CD4-positive, CD25-positive, alpha-beta regulatory T cell (primary cell): Measurements from ENCODE around the gene ARHGAP23. TPM values are rescaled to one million over a fixed set of nuclear protein-coding genes. Genes with fewer than 3 reads are reported as not detected.
"Not testable (repeated sequence)": the region's sequence is repeated elsewhere in the genome, so short reads cannot be mapped to it uniquely, and the experiment has no call there.

Source experiments
- ATAC-seq, 2 donors: fragments of 150-1000 bp; cut with Tn5 transposase; one replicate each; pipeline ENCODE4 v1.10.0; 2021; ENCODE audit warnings: low read depth in 2 of 2, moderate number of reproducible peaks in 2 of 2, moderate library complexity in 1 of 2
- DNase-seq, 3 donors: peaks; one replicate each; pipeline versions ENCODE4 v3.0.0 to v3.0.0-alpha.2; 2012 to 2022; ENCODE audit warnings: mixed read lengths in 1 of 3
- H3K27ac ChIP-seq: one replicate; pipeline ENCODE4 v1.7.0; 2013; ENCODE audit warnings: mild to moderate bottlenecking, low read length; ENCODE audit not compliant: insufficient read depth, poor library complexity, severe bottlenecking
- H3K27me3 ChIP-seq: one replicate; pipeline ENCODE4 v1.7.0; 2013; ENCODE audit warnings: low read length; ENCODE audit not compliant: control insufficient read depth, insufficient read depth
- H3K36me3 ChIP-seq: one replicate; pipeline ENCODE4 v1.7.0; 2013; ENCODE audit warnings: mild to moderate bottlenecking, low read length, moderate library complexity; ENCODE audit not compliant: control insufficient read depth, insufficient read depth
- H3K4me1 ChIP-seq: 2 replicates; pipeline ENCODE4 v1.7.0; 2013; ENCODE audit warnings: mild to moderate bottlenecking, low read length; ENCODE audit not compliant: insufficient read depth, control insufficient read depth, poor library complexity, severe bottlenecking
- H3K4me3 ChIP-seq: one replicate; pipeline ENCODE4 v1.7.0; 2013; ENCODE audit warnings: low read depth, mild to moderate bottlenecking, low read length, moderate library complexity
- H3K9me3 ChIP-seq, 2 experiments: 1 replicate in 1 of 2; 2 replicates in 1 of 2; pipeline ENCODE4 v1.7.0; 2013; ENCODE audit warnings: low read length in 2 of 2, mild to moderate bottlenecking in 1 of 2, moderate library complexity in 1 of 2; ENCODE audit not compliant: control insufficient read depth in 2 of 2
- H3K27ac Mint-ChIP-seq, 3 donors: one replicate each; pipeline ENCODE4 v1.8.0; 2020 to 2022; ENCODE audit warnings: mild to moderate bottlenecking in 3 of 3, mixed read lengths in 3 of 3, moderate library complexity in 2 of 3
- H3K27me3 Mint-ChIP-seq: one replicate; pipeline ENCODE4 v1.8.0; 2022; ENCODE audit warnings: mild to moderate bottlenecking, mixed read lengths
- H3K36me3 Mint-ChIP-seq: one replicate; pipeline ENCODE4 v1.8.0; 2020; ENCODE audit warnings: mixed read lengths
- H3K4me1 Mint-ChIP-seq, 4 donors: one replicate each; pipeline ENCODE4 v1.8.0; 2020 to 2022; ENCODE audit warnings: mixed read lengths in 4 of 4, mild to moderate bottlenecking in 1 of 4
- H3K4me3 Mint-ChIP-seq, 4 donors: one replicate each; pipeline ENCODE4 v1.8.0; 2020 to 2022; ENCODE audit warnings: mild to moderate bottlenecking in 4 of 4, mixed read lengths in 4 of 4, moderate library complexity in 3 of 4
- H3K9me3 Mint-ChIP-seq, 7 donors: one replicate each; pipeline ENCODE4 v1.8.0; 2020 to 2022; ENCODE audit warnings: mixed read lengths in 7 of 7, mild to moderate bottlenecking in 3 of 7, moderate library complexity in 2 of 7
- polyA plus RNA-seq, 4 donors: library from polyadenylated mRNA; unstranded; fragments of 300-500 nt; fragmentation: Illumina TruSeq; gene quantifications; one replicate each; pipeline ENCODE4 v1.2.3, GENCODE V29; 2021
- total RNA-seq: library from RNA; stranded (reverse); gene quantifications from one replicate; pipeline ENCODE4 v1.2.3, GENCODE V29; 2022

ARHGAP23 gene
- total and polyA plus RNA-seq, 5 donors from 2014 or later: 0.22 to 2.3 (median 0.30) TPM; not detected in 2

DNA sequence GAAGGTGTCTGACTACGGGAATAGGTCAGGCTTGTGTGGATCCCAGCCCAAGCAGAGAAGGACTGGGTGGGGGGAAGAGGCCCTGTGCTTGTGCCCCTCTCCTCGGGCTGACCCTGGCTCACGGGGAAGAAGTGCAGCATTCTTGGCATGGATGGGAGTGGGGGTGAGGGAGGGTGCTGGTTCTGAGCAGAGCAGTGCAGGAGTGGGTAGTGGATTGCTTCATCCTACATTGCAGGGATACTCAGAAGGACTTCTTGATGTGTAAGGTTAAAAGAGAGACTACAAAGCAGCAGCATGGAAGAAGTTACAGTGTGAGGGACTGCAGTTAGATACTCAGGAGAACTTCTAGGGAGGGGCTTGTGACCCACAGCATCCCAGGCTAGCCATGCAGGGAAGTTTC lies 2.1 kb downstream of the ARHGAP23 start:
- H3K27me3 ChIP-seq: peaks cover 6% of the 10 kb centered on the region
- peaks cover 0 to 2% (median 0%) of the 10 kb centered on the region in 7 donors for H3K9me3 Mint-ChIP-seq
- H3K4me1 Mint-ChIP-seq: peaks cover 0 to 23% (median 5%) of the 10 kb centered on the region in 4 donors
- H3K4me3 Mint-ChIP-seq: peak overlapping the region; percentile 4 to 74 (median 62)
- peaks cover 7% of the 10 kb centered on the region for H3K4me1 ChIP-seq
- DNase-seq: no peak
- peak overlapping the region in 1 of 3 donors; percentile 66 for H3K27ac Mint-ChIP-seq
- H3K9me3 ChIP-seq: no peaks in the 10 kb centered on the region
- H3K4me3 ChIP-seq: no peak overlapping the region
- no peaks in the 10 kb centered on the region for H3K36me3 ChIP-seq
- H3K27ac ChIP-seq: no peak overlapping the region
- H3K27me3 Mint-ChIP-seq: peaks cover 18% of the 10 kb centered on the region
- no peak for ATAC-seq
- H3K36me3 Mint-ChIP-seq: no peaks in the 10 kb centered on the region

DNA sequence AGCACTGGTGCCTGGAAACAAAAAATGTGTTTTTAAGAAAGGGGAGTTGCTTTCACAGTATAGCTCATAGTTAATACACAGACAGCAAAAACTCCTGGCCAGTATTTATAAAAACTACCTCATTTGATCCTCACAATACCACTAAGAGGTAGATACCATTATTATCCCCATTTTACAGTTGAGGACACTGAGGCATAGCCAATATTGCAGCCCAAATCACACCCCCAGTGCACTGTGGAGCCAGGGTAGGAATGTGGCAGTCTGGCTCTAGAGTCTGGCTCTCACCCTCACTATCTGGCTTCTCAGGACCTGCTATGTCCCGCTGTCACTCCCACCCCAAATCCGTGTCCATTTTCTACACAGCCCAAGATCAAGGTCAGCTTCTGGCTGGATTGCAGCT lies 2.6 kb downstream of the ARHGAP23 start:
- H3K27ac Mint-ChIP-seq: peak overlapping the region in 1 of 3 donors; percentile 48
- no peak for ATAC-seq
- H3K4me1 ChIP-seq: peaks cover 7% of the 10 kb centered on the region
- peak overlapping the region; percentile 21 to 74 (median 46) for H3K4me3 Mint-ChIP-seq
- H3K36me3 Mint-ChIP-seq: no peaks in the 10 kb centered on the region
- no peak overlapping the region for H3K4me3 ChIP-seq
- H3K27ac ChIP-seq: no peak overlapping the region
- DNase-seq: no peak
- peaks cover 0 to 2% (median 0%) of the 10 kb centered on the region in 7 donors for H3K9me3 Mint-ChIP-seq
- no peaks in the 10 kb centered on the region for H3K9me3 ChIP-seq
- H3K4me1 Mint-ChIP-seq: peaks cover 0 to 23% (median 5%) of the 10 kb centered on the region in 4 donors
- peaks cover 18% of the 10 kb centered on the region for H3K27me3 Mint-ChIP-seq
- H3K36me3 ChIP-seq: no peaks in the 10 kb centered on the region
- H3K27me3 ChIP-seq: peaks cover 6% of the 10 kb centered on the region

DNA sequence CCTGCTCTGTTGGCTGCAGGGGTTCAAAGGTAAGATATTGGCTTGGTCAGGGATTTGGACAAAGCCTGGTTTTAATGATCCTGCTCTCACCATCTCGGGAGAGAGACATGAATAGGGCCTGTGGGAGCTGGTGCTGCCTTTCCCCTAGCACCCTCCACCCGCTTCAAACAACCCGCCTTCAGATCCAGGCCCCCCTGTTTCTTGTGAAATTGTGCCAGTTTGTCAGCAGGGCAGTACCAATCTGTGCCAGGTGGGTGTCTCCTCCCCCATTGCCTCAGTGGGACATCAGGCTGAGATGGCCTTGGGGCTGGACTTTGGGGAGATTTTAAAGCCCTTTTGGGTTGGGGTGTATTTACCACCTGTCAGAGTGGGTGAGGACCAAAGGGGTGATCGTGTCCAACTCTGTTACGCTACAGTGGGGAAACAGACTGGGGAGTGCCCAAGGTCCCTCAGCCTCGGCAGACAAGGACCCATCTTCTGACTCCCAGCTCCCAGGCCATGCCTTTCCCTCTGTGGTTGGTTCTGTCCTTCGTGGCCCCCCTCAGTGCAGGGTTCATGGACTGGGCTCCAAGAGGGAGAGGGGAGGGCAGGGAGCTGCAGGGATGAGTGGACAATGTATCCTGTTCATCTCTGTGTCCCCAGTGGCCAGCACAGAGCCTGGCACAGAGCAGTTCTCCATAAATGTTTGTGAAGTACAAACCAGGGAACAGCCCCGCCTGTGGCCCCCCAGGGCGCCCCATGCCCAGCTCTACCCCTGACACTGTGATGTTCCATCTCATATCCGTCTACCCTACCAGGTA lies 3.3 kb downstream of the ARHGAP23 start:
- Histone ChIP-seq H3K9me3 (no peaks in the 10 kb centered on the region), H3K4me1 (peaks cover 7% of the 10 kb centered on the region), H3K4me3 (no peak overlapping the region), H3K27me3 (peaks cover 4% of the 10 kb centered on the region), H3K36me3 (no peaks in the 10 kb centered on the region), H3K27ac (no peak overlapping the region)
- peak overlapping the region in 3 of 4 donors; percentile 21 to 74 (median 48) for H3K4me3 Mint-ChIP-seq
- H3K27me3 Mint-ChIP-seq: peaks cover 18% of the 10 kb centered on the region
- H3K27ac Mint-ChIP-seq: peak overlapping the region in 1 of 3 donors; percentile 48
- peaks cover 0 to 23% (median 5%) of the 10 kb centered on the region in 4 donors for H3K4me1 Mint-ChIP-seq
- no peaks in the 10 kb centered on the region for H3K36me3 Mint-ChIP-seq
- peaks cover 0 to 2% (median 0%) of the 10 kb centered on the region in 7 donors for H3K9me3 Mint-ChIP-seq
- DNase-seq (no peak), ATAC-seq (no peak)

DNA sequence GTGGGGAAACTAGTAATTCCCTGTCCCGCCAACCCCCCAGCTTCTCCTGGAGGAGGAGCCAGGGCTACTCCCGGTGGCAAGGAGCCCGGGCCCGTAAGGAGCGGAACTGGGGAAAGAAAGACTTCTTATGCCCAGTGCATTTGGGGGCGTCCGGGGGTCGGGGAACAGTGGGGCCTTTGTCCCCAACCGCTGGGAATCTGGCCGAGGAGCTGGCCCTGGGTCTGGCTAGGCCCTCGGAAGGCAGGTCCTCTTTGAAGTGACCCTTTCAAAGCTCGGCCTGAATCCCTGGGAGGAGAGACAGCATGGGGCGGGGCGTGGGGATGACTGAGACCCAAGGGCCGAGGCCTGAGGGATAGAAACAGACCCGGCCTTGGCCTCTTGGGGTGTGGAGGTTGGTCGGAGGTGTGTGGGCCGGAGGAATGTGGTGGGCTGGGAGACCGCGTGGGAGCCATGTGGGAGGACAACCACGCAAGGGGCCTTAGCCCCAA lies 6.0 kb downstream of the ARHGAP23 start:
- Mint-ChIP-seq H3K4me3 (no peak overlapping the region), H3K27ac (no peak overlapping the region), H3K27me3 (peaks cover 11% of the 10 kb centered on the region), H3K36me3 (no peaks in the 10 kb centered on the region), H3K4me1 (peaks cover 0 to 10% (median 0%) of the 10 kb centered on the region in 4 donors), H3K9me3 (peaks cover 0 to 2% (median 0%) of the 10 kb centered on the region in 7 donors)
- DNase-seq (no peak), ATAC-seq (no peak)
- Histone ChIP-seq H3K36me3 (no peaks in the 10 kb centered on the region), H3K27me3 (peaks cover 2% of the 10 kb centered on the region), H3K4me1 (no peaks in the 10 kb centered on the region), H3K4me3 (no peak overlapping the region), H3K27ac (no peak overlapping the region), H3K9me3 (no peaks in the 10 kb centered on the region)

DNA sequence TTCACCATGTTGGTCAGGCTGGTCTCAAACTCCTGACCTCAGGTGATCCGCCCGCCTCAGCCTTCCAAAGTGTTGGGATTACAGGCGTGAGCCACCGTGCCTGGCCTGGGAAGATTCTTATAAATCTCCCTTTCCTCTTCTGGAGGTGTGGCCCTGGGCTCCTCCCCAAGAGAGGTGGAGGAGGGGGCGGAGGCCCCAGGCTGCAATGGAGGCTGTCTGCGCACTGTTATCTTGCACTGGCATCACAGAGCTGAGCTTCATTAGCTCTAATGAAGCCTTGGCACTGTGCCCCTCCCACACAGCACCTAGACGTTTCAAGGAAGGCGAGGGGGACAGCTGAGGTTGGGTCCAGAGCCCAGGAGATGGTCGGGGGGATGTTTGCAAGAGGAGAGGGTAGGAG lies 7.5 kb downstream of the ARHGAP23 start:
- Histone ChIP-seq H3K9me3 (no peaks in the 10 kb centered on the region), H3K4me3 (no peak overlapping the region), H3K4me1 (no peaks in the 10 kb centered on the region), H3K27ac (no peak overlapping the region), H3K36me3 (no peaks in the 10 kb centered on the region), H3K27me3 (no peaks in the 10 kb centered on the region)
- H3K27ac Mint-ChIP-seq: no peak overlapping the region
- H3K4me3 Mint-ChIP-seq: no peak overlapping the region
- no peak for DNase-seq
- no peaks in the 10 kb centered on the region for H3K9me3 Mint-ChIP-seq
- no peaks in the 10 kb centered on the region for H3K36me3 Mint-ChIP-seq
- H3K27me3 Mint-ChIP-seq: peaks cover 5% of the 10 kb centered on the region
- no peak for ATAC-seq
- H3K4me1 Mint-ChIP-seq: no peaks in the 10 kb centered on the region

DNA sequence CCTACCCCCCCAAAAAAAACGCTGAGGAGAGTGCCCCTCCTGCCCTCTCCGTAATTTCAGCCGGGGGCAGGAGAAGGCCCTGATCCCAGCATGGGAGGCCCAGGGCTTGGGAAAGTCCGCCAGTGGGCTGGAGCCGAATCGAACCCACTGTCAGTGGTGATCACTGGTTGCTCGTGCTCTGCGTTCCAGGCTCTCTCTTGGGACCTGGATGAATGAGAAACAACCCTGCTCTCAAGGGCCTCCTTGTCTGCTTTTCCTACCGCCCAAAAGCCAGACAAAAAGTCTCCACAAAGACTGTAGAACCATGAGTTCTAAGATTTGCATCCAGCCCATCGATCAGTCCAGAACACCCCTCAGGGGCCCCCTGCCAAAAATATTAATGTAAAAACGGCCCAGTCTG lies 8.1 kb downstream of the ARHGAP23 start:
- H3K4me1 Mint-ChIP-seq: no peaks in the 10 kb centered on the region
- no peaks in the 10 kb centered on the region for H3K27me3 ChIP-seq
- no peak overlapping the region for H3K27ac ChIP-seq
- DNase-seq: no peak
- no peaks in the 10 kb centered on the region for H3K4me1 ChIP-seq
- H3K27me3 Mint-ChIP-seq: no peaks in the 10 kb centered on the region
- H3K4me3 Mint-ChIP-seq: no peak overlapping the region
- H3K9me3 Mint-ChIP-seq: no peaks in the 10 kb centered on the region
- no peaks in the 10 kb centered on the region for H3K36me3 ChIP-seq
- no peak for ATAC-seq
- no peaks in the 10 kb centered on the region for H3K9me3 ChIP-seq
- no peak overlapping the region for H3K27ac Mint-ChIP-seq
- no peak overlapping the region for H3K4me3 ChIP-seq
- H3K36me3 Mint-ChIP-seq: no peaks in the 10 kb centered on the region

DNA sequence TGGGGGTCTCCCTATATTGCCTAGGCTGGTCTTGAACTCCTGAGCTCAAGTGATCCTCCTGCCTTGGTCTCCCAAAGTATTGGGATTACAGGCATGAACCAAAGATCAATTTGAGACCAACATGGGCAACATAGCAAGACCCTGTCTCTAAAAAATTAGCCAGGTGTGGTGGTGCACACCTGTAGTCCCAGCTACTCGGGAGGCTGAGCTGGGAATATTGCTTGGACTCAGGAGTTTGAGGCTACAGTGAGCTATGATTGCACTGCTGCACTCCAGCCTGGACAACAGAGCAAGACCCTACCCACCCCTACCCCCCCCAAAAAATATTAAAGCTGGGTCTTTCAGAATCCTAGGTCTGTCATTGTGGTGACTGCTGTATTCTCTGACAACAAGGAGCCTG lies 9.0 kb downstream of the ARHGAP23 start:
- H3K4me3 ChIP-seq, H3K9me3 Mint-ChIP-seq, DNase-seq, H3K4me3 Mint-ChIP-seq, H3K36me3 ChIP-seq, H3K4me1 ChIP-seq, H3K27ac ChIP-seq, H3K9me3 ChIP-seq, H3K4me1 Mint-ChIP-seq, H3K27me3 Mint-ChIP-seq, H3K27ac Mint-ChIP-seq, ATAC-seq, H3K36me3 Mint-ChIP-seq, H3K27me3 ChIP-seq: not testable (repeated sequence)

DNA sequence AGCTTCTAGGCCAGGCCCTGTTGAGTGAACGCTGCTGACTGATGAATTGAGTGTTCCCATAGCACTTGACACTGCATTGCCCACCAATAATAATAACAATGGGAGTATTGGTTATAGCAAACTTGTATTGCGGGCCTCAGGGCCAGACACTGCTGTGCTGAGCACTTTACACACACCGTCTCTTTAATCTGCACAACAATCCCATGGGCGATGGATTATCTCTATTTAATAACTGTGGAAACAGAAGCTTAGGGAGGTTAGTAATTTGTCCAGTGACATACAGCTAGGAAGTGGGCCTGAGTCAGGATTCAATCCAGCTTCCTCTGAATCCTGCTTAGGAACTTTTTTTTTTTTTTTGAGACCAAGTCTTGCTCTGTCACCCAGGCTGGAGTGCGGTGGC lies 11.2 kb downstream of the ARHGAP23 start:
- no peak for DNase-seq
- H3K36me3 ChIP-seq: no peaks in the 10 kb centered on the region
- no peak overlapping the region for H3K27ac Mint-ChIP-seq
- no peaks in the 10 kb centered on the region for H3K9me3 ChIP-seq
- H3K4me3 Mint-ChIP-seq: no peak overlapping the region
- H3K36me3 Mint-ChIP-seq: no peaks in the 10 kb centered on the region
- H3K27me3 ChIP-seq: no peaks in the 10 kb centered on the region
- H3K27me3 Mint-ChIP-seq: no peaks in the 10 kb centered on the region
- H3K4me3 ChIP-seq: no peak overlapping the region
- no peak overlapping the region for H3K27ac ChIP-seq
- ATAC-seq: no peak
- peaks cover 13% of the 10 kb centered on the region for H3K4me1 ChIP-seq
- peaks cover 0 to 19% (median under 1%) of the 10 kb centered on the region in 4 donors for H3K4me1 Mint-ChIP-seq
- no peaks in the 10 kb centered on the region for H3K9me3 Mint-ChIP-seq
